Measurements from ENCODE around the gene HMGN4.
"Not testable (repeated sequence)": the region's sequence is repeated elsewhere in the genome, so short reads cannot be mapped to it uniquely, and the experiment has no call there.

Gene HMGN4

GRCh38 chr6:26522486-26523228 lies 15.5 kb upstream of the HMGN4 start:
- DNase-seq: not testable (repeated sequence)

- not testable (repeated sequence) for DNase-seq
Observed at GRCh38 chr6:26524314-26524713, 13.9 kb upstream of the HMGN4 start.

DNA sequence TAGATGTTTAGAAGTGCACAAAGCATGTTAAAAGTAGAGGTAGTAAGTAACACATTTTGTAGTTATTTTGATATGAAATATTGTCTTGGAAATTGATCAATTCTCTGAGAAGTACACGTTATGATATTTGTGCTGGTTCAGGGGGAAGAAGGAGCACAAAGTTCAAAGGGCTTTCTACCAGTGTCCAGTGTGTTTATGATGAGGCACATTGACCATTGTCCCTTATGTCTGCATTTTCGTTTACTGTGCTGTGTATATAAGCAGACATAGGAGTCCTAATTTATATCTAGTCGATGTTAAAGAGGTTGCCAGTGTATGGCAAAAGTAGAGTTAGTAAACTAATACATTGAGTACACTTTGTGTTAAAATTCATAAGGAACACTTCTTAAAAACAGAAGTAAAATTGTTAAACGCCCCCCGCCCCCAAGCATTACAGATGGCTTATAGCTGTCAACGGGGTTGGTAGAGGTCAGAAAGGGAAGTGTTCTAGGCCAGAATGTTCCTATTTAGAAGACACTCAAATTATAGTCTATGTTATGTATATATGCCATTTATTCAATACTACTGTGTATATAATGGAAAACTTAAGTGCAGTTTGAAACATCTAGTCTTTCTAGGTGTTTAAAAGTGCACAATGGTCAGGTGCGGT lies 13.3 kb upstream of the HMGN4 start:
- DNase-seq: no peak

- DNase-seq: no peak
Observed at GRCh38 chr6:26525838-26526237, 12.3 kb upstream of the HMGN4 start.

DNA sequence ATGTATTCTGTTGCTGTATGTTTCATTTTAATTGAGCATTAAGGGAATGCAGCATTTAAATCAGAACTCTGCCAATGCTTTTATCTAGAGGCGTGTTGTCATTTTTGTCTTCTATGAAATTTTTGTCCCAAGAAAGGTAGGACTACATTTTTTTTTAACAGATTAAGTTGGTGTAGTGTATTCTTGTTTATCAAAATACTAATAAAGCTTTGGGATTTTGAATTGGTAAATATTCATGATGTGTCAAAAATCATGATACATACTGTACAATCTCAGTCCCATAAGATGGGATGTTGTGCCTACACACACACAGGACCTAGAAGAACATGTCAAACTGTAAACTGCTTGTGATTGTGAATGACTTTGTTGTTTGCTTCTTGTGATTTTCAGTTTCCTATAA lies 11.2 kb upstream of the HMGN4 start:
- no peak for DNase-seq

DNA sequence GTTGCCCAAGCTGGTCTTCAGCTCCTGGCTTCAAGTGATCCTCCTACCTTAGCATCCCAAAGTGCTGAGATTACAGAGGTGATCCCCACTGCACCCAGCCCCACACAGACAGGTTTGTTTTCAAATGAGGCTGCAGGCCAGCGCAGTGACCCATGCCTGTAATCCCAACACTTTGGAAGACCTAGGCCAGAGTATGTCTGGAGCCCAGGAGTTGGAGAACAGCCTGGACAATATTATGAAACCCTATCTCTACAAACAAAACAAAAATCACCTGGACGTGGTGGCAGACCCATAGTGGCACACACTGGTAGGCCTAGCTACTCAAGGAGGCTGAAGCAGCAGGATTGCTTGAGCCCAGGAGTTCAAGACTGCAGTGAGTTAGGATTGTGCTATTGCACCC lies 8.0 kb upstream of the HMGN4 start:
- DNase-seq: no peak

- DNase-seq: no peak
Observed at GRCh38 chr6:26531897-26532296, 6.3 kb upstream of the HMGN4 start.

DNA sequence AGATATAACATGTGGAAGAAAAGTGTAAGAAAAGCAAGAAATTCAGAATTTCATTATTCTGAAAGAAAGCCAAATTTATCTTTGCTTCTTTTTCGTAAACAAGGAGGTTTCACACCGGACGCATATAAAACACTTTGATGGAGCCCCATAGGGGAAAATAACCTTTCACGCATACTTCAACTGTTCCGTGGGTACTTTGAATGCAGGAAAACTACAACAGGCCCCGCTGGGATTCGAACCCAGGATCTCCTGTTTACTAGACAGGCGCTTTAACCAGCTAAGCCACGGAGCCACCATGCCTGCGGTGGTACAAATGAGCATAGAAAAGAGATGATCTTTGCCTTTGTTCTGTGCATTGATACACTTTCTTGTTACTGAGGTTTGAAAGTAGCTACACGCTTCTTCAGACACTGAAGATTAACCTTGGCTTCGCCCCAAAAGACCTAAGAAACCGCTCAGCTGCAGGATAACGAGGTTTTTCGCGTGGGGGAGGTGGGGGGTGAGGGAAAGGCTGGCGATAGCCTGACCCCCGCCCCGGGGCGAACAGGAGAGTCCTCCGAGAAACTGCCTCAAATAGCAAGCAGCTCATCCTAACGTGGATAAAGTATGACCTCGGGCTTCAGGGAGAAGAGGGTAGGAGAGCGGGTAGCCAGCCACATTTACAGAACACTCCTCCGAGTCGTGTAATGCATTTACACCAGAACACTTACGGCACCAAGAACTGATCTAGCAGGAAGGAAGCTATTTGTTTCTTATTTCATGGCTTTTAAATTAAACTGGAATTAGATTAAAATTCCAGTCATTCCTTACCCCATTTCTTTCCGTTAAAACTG lies 5.3 kb upstream of the HMGN4 start:
- peak; percentile 77 for DNase-seq

GRCh38 chr6:26533532-26533931 lies 4.6 kb upstream of the HMGN4 start:
- DNase-seq: no peak

- DNase-seq: no peak
Observed at GRCh38 chr6:26534681-26535465, 3.3 kb upstream of the HMGN4 start.

DNA sequence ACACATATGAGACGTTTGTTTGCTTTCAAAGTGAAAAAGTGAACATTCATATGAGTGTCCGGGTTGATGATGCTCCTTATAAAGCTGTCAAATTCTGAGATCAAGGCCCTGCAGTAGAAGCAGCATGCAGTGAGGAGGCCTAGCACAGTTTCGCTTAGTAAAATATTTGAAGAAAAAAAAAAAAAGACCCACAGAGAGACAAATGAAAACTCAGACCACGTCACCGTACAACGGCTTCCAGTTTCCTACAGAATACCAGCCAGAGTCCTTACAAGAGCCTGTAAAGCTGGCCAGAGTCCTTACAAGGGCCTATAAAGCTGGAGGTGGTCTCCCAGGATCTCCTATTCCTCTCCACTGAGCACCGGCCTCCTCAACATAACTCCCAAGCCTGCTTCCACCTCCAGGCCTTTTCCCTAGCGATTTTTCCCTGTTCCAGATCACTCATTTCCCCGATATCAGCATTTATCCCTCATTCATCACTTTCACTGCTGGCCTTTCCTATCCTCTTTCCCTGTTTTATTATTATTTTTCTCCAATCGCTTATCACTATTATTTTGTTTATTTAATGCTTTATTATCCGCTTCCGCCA lies 1.5 kb upstream of the HMGN4 start:
- no peak for DNase-seq

- DNase-seq: peak; percentile 79
Observed at GRCh38 chr6:26537160-26537845, 863 bp upstream of the HMGN4 start.

- DNase-seq: no peak
Observed at GRCh38 chr6:26538572-26538902, 371 bp downstream of the HMGN4 start.

GRCh38 chr6:26539071-26539615 lies 977 bp downstream of the HMGN4 start:
- DNase-seq: no peak

- DNase-seq: no peak
Observed at GRCh38 chr6:26541579-26541978, 3.4 kb downstream of the HMGN4 start.

- no peak for DNase-seq
Observed at GRCh38 chr6:26543953-26544352, 5.8 kb downstream of the HMGN4 start.

- DNase-seq: no peak
Observed at GRCh38 chr6:26544473-26544872, 6.3 kb downstream of the HMGN4 start.

DNA sequence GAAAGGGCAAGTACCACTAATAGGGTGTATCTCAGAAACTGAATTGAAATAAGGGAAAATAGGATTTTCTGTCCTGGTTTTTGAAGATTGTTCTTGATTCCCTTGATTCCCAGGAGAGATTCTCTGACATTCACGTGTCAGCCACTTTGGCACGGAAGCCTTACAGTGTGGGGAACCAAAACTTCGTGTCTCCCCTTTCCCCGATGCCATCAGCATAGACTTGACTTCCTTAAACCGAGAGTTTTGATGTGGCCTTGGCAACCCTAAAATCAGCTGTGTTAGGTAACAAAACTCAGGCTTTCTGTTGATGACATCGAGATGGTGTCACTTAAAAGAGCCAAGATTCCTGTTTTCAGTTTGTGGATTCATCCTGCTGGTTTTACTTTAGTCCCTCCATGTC lies 7.5 kb downstream of the HMGN4 start:
- no peak for DNase-seq

DNA sequence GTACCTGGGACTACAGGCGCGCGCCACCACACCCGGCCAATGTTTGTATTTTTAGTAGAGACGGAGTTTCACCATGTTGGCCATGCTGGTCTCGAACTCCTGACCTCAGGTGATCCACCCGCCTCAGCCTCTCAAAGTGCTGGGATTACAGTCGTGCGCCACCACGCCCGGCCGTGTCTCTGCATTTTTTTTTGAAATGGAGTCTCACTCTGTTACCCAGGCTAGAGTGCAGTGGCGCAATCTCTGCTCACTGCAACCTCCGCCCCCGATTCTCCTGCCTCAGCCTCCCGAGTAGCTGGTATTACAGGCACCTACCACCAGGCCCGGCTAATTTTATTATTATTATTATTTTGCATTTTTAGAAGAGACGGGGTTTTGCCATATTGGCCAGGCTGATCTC lies 9.2 kb downstream of the HMGN4 start:
- DNase-seq: not testable (repeated sequence)

- DNase-seq: peak; percentile 41
Observed at GRCh38 chr6:26550250-26550993, 12.3 kb downstream of the HMGN4 start.

DNA sequence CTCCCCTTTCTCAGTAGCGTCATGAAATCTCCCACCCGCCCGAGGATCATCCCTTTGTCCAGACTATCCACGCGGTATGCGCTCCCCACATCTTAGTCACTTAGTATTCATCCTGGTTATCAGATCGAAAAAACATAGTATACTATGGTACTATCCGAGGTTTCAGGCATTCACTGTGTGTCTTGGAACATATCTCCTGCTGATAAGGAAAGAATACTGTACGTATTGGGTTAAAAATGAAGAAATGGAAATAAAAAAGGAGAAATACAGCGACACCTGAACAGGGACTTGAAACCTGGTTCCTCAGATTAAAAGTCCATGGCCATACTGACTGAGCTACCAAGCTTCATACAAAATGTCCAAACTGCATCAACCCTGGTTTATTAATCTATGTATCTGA lies 14.0 kb downstream of the HMGN4 start:
- no peak for DNase-seq
